ENCODE measurements around the gene LHFPL2.
"Not testable (repeated sequence)": the region's sequence is repeated elsewhere in the genome, so short reads cannot be mapped to it uniquely, and the experiment has no call there.

LHFPL2 gene, protein sequence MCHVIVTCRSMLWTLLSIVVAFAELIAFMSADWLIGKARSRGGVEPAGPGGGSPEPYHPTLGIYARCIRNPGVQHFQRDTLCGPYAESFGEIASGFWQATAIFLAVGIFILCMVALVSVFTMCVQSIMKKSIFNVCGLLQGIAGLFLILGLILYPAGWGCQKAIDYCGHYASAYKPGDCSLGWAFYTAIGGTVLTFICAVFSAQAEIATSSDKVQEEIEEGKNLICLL

GRCh38 chr5:78648359-78649210, at the start of gene LHFPL2:
TSS of gene LHFPL2 (minus strand) at chr5:78648772. CDS start at chr5:78510213, 138,559 bp downstream.
- DNase-seq (ENCODE audit: low read depth) = peak; percentile 25

DNA sequence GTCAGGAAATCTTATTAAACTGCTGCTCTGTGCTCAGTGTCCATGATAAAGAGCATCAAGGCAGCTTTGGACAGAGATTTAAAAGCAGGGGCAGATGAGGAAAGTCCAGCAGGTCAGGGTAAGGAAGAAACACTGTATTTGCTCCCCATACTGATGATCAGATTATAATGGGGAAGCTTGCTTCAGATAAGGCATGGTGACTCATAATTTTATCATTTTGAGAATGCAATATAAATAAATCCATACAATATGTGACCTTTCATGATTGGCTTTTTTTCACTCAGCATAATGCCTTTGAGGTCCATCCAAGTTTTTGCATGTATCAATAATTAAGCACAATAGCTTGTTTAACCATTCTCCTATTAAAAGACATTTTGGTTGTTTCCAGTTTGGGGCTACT, 48.1 kb upstream of the LHFPL2 start:
- DNase-seq (ENCODE audit: low read depth) = no peak

GRCh38 chr5:78696052-78696451, 47.5 kb upstream of the LHFPL2 start:
- not testable (repeated sequence) for DNase-seq (ENCODE audit: low read depth)

GRCh38 chr5:78693339-78693738, 44.8 kb upstream of the LHFPL2 start:
- no peak for DNase-seq (ENCODE audit: low read depth)

DNA sequence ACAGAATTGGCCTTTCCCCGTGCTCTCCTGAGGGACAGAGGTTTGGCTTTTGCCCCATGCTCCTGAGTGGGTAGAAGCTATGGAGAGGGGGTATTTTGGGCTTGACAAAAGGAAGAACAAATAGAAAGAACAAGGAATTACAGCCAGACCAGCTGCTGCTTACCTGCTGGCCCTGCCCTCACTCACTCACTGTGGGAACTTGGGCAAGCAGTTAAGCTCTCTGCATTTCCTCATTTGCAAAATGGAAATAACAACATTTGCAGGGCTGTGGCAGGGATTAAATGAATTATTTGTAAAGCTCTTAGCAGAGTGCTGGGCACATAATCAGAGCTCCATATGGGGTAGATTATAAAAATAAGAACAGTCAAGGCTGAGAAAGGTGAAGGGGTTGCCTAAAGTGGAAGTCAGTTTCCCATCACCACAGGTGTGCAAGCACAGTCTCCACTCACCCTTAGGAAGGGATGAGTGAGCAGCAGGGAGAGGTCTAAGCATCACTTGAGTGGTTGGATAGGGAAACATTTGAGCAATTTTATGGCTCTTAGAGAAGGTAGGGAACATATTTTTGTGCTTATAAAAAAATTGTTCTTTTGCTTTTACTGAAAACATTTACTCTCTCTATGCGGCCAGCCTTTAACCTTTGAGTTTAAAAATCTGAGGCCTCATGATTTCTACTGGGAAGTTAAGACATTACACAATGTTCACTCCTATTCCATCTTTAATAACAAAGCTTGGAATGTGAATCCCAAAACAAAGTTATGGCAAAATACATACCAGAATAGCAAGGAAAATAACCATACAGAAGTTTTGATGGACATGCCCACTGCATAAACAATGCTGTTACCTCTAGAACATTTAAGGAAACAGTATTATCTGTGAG, 42.8 kb upstream of the LHFPL2 start:
- no peak for DNase-seq (ENCODE audit: low read depth)

DNA sequence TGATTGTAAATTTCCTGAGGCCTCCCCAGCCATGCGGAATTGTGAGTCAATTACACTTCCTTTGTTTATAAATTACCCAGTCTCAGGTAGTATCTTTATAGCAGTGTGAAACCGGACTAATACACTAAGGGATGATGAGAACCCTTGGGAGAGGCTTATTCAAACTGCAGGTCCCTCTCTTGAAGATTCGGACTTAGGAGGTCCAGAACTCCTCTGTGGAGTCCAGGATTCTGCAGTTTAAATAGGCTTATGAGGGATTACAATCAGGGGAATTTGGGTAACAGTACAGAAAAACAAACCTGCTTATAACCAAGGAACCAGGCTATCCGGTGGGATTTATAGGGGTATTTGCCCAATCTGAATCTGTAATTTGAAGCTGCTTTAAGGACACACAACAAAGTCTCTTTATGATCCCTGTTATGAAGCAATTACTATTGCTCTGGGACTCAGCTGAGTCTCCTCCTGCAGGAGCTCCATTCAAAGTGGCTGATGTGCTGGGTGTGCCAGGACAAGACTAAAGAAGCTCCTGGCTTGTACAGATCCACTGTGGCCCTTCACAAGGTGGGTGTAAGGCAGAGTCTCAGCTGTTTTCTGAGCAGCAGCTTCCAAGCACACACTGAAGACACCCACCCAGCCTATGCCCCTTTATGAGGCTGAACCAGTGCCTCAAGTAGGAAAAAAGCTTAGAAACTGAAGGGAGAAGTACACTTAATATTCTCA, 41.8 kb upstream of the LHFPL2 start:
- DNase-seq (ENCODE audit: low read depth) = no peak

- DNase-seq (ENCODE audit: low read depth) = no peak
These were observed 41.1 kb upstream of the LHFPL2 start for GRCh38 chr5:78689540-78690252.

GRCh38 chr5:78687514-78687913, 38.9 kb upstream of the LHFPL2 start:
- DNase-seq (ENCODE audit: low read depth) = not testable (repeated sequence)

- DNase-seq (ENCODE audit: low read depth) = not testable (repeated sequence)
These were observed 35.3 kb upstream of the LHFPL2 start for GRCh38 chr5:78683905-78684304.

GRCh38 chr5:78679905-78680304, 31.3 kb upstream of the LHFPL2 start:
- DNase-seq (ENCODE audit: low read depth) = no peak

DNA sequence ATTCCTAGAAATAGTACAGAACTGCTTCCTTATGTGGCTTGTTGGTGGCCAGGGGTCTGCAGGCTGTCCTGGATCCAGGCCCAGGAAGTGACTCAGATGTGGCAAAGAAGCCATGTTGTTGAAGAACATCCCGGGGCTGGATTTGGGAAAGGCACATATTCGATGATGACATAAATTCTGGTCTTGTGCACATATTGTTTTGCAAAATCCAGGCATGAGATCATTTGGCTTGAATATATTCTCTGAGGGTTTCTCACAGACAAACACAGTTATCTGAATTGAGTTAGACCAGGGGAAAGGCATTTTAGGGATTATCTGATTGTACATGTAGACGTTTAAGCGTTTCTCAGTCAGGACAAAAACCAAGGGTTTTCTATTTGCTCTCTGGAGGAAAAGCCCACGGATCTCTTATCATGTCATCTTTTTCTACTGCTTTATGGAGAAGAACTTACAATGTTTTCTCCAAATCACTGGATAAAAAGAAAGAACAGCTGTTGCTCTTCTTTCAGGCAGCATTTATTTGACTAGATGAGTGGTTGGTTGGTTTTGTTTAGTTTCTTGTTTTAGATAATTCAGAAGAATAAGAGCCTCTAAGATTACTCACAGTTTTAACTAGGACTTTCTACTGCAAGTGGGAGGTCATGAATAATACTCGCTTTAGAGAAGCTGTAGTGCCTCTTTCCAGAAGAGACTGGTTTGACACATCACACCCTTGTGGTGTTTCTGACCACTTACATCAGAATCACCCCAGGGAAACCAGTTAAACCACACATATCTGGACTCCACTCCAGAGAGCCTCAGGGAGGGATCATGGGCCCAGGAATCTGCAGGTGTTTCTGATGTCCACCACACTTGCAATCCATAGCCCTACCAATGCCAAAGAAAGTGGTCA, 29.5 kb upstream of the LHFPL2 start:
- DNase-seq (ENCODE audit: low read depth) = no peak

GRCh38 chr5:78675956-78676730, 27.6 kb upstream of the LHFPL2 start:
- DNase-seq (ENCODE audit: low read depth) = no peak

DNA sequence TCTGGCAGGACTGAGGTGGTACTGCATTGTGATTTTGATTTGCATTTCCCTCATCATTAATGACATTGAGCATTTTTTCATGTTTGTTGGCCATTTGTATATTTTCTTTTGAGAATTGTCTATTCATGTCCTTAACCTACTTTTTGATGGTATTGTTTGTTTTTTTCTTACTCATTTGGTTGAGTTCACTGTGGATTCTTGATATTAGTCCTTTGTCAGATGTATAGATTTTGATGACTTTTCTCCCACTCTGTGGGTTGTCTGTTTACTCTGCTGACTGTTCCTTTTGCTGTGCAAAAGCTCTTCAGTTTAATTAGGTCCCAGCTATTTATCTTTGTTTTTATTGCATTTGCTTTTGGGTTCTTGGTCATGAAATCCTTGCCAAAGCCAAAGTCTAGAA, 25.3 kb upstream of the LHFPL2 start:
- DNase-seq (ENCODE audit: low read depth) = not testable (repeated sequence)

- DNase-seq (ENCODE audit: low read depth) = no peak
These were observed 23.6 kb upstream of the LHFPL2 start for GRCh38 chr5:78672154-78672553.

GRCh38 chr5:78671609-78672008, 23.0 kb upstream of the LHFPL2 start:
- DNase-seq (ENCODE audit: low read depth) = no peak

- DNase-seq (ENCODE audit: low read depth) = no peak
These were observed 22.2 kb upstream of the LHFPL2 start for GRCh38 chr5:78670701-78671269.

- DNase-seq (ENCODE audit: low read depth) = no peak
These were observed 20.8 kb upstream of the LHFPL2 start for GRCh38 chr5:78669331-78669730.

DNA sequence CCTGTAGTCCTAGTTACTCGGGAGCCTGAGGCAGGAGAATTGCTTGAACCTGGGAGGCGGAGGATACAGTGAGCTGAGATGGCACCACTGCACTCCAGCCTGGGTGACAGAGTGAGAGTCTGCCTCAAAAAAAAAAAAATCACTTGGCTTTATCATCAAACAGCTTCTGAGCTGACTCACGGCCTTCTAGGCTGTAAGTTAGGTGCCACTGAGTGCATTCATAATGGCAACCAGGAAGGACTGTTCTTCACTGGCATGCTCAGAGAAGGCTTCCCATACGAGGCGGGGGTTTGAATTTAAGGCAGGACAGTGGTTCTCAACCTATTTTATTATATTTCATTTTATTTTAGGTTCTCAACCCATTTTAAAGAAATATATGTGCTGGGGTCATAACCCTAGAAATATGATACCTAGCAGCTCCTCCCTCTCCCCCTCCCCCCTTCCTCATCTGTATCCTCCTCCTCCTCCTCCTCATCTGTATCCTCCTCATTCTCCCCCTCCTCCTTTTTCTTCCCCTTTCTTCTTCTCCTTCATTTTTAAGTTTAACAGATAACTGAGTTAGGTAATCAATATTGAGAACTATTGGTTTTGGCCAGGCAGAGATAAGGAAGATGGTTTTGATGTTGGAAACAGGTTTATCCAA, 19.0 kb upstream of the LHFPL2 start:
- DNase-seq (ENCODE audit: low read depth) = no peak
